Mesendoderm (in vitro differentiated cells): Measurements from ENCODE around the gene NFKBIZ.

Source experiments
- DNase-seq: peaks from one replicate; pipeline ENCODE4 v3.0.0; 2013
- H2AK5ac ChIP-seq: 2 replicates; pipeline ENCODE4 v1.6.1; 2013; ENCODE audit warnings: low read length, inconsistent platforms
- H2BK120ac ChIP-seq: 2 replicates; pipeline ENCODE4 v1.6.1; 2013; ENCODE audit warnings: low read depth, mild to moderate bottlenecking, low read length, moderate library complexity, mixed read lengths
- H2BK15ac ChIP-seq: replicated peaks from 2 replicates; pipeline ENCODE4 v1.6.1; 2013; ENCODE audit warnings: low read depth, mild to moderate bottlenecking, moderate library complexity
- H2BK5ac ChIP-seq: 2 replicates; pipeline ENCODE4 v1.6.1; 2013; ENCODE audit warnings: low read length, inconsistent platforms
- H3K18ac ChIP-seq: 2 replicates; pipeline ENCODE4 v1.6.1; 2013; ENCODE audit warnings: mild to moderate bottlenecking, low read length, mixed read lengths
- H3K23ac ChIP-seq: one replicate; pipeline ENCODE4 v1.6.1; 2013; ENCODE audit warnings: low read length
- H3K27ac ChIP-seq: 2 replicates; pipeline ENCODE4 v1.5.1; 2013; ENCODE audit warnings: low read depth, mild to moderate bottlenecking, inconsistent platforms, low read length, moderate library complexity
- H3K27me3 ChIP-seq: 2 replicates; pipeline ENCODE4 v1.6.1; 2013; ENCODE audit warnings: low read length, control low read depth, mild to moderate bottlenecking, inconsistent platforms; ENCODE audit not compliant: insufficient read depth, poor library complexity
- H3K36me3 ChIP-seq: 2 replicates; pipeline ENCODE4 v1.6.1; 2013; ENCODE audit warnings: low read length, inconsistent platforms; ENCODE audit not compliant: control insufficient read depth, insufficient read depth
- H3K4ac ChIP-seq: one replicate; pipeline ENCODE4 v1.6.1; 2013; ENCODE audit warnings: low read depth, mild to moderate bottlenecking, low read length, moderate library complexity
- H3K4me1 ChIP-seq: 2 replicates; pipeline ENCODE4 v1.6.1; 2013; ENCODE audit warnings: low read depth, low read length, inconsistent platforms; ENCODE audit not compliant: control insufficient read depth
- H3K4me2 ChIP-seq: 2 replicates; pipeline ENCODE4 v1.6.1; 2013; ENCODE audit warnings: low read length
- H3K4me3 ChIP-seq: 2 replicates; pipeline ENCODE4 v1.5.1; 2013; ENCODE audit warnings: mild to moderate bottlenecking, low read length
- H3K56ac ChIP-seq: one replicate; pipeline ENCODE4 v1.6.1; 2013; ENCODE audit warnings: low read length
- H3K79me1 ChIP-seq: 2 replicates; pipeline ENCODE4 v1.6.1; 2013; ENCODE audit warnings: low read length, inconsistent platforms
- H3K79me2 ChIP-seq: 2 replicates; pipeline ENCODE4 v1.6.1; 2013; ENCODE audit warnings: mild to moderate bottlenecking, low read length; ENCODE audit not compliant: control insufficient read depth, insufficient read depth
- H3K9ac ChIP-seq: 2 replicates; pipeline ENCODE4 v1.6.1; 2013; ENCODE audit warnings: low read length, inconsistent platforms
- H4K5ac ChIP-seq: one replicate; pipeline ENCODE4 v1.6.1; 2013; ENCODE audit warnings: low read length
- H4K8ac ChIP-seq: one replicate; pipeline ENCODE4 v1.6.1; 2013; ENCODE audit warnings: low read depth, mild to moderate bottlenecking, control low read depth, low read length, moderate library complexity
- WGBS: extraction: QIAGEN DNeasy Blood & Tissue Kit; methylation state at CpG from one replicate; pipeline ENCODE4 v1.1.7; 2013; ENCODE audit warnings: low lambda C conversion rate, missing lambda C conversion rate; ENCODE audit not compliant: insufficient coverage; ENCODE audit errors: extremely low coverage; 5-methylcytosine and 5-hydroxymethylcytosine counted together

Gene NFKBIZ

GRCh38 chr3:101836160-101836559 lies 13.2 kb upstream of the NFKBIZ start:
- Histone ChIP-seq H3K4me1 (no peaks in the 10 kb centered on the region), H2BK5ac (no peak overlapping the region), H3K9ac (no peak overlapping the region), H3K36me3 (no peaks in the 10 kb centered on the region), H3K79me2 (no peaks in the 10 kb centered on the region), H3K4me2 (no peak overlapping the region), H3K56ac (no peak overlapping the region), H3K23ac (no peak overlapping the region), H4K5ac (no peak overlapping the region), H3K27me3 (no peaks in the 10 kb centered on the region), H2BK120ac (no peak overlapping the region), H3K4ac (no peak overlapping the region), H3K79me1 (no peaks in the 10 kb centered on the region), H3K18ac (no peak overlapping the region), H2BK15ac (no peak overlapping the region), H3K4me3 (no peak overlapping the region), H4K8ac (no peak overlapping the region), H3K27ac (no peak overlapping the region), H2AK5ac (no peak overlapping the region)
- no peak for DNase-seq
- no CpG with 5 or more reads among the region's 6 CpGs for WGBS

- no peak for DNase-seq
- H3K4ac ChIP-seq = no peak overlapping the region
- H3K4me3 ChIP-seq = no peak overlapping the region
- peaks cover 1% of the 10 kb centered on the region for H3K4me1 ChIP-seq
- no peak overlapping the region for H2BK5ac ChIP-seq
- H4K8ac ChIP-seq = no peak overlapping the region
- H3K4me2 ChIP-seq = no peak overlapping the region
- H3K27me3 ChIP-seq = no peaks in the 10 kb centered on the region
- H3K36me3 ChIP-seq = no peaks in the 10 kb centered on the region
- H2BK120ac ChIP-seq = no peak overlapping the region
- no peak overlapping the region for H2AK5ac ChIP-seq
- WGBS = no CpG with 5 or more reads among the region's 3 CpGs
- H3K79me1 ChIP-seq = no peaks in the 10 kb centered on the region
- H4K5ac ChIP-seq = no peak overlapping the region
- no peak overlapping the region for H3K18ac ChIP-seq
- H2BK15ac ChIP-seq = no peak overlapping the region
- no peak overlapping the region for H3K56ac ChIP-seq
- H3K23ac ChIP-seq = no peak overlapping the region
- no peak overlapping the region for H3K27ac ChIP-seq
- no peak overlapping the region for H3K9ac ChIP-seq
- H3K79me2 ChIP-seq = no peaks in the 10 kb centered on the region
Observed at GRCh38 chr3:101836652-101837598, 12.4 kb upstream of the NFKBIZ start.

- DNase-seq = no peak
- H3K4me1 ChIP-seq = peaks cover 5% of the 10 kb centered on the region
- no peak overlapping the region for H3K18ac ChIP-seq
- no peak overlapping the region for H3K56ac ChIP-seq
- no peak overlapping the region for H3K4ac ChIP-seq
- no peaks in the 10 kb centered on the region for H3K36me3 ChIP-seq
- H3K27me3 ChIP-seq = no peaks in the 10 kb centered on the region
- WGBS = no CpG with 5 or more reads among the region's 2 CpGs
- H3K9ac ChIP-seq = no peak overlapping the region
- H4K8ac ChIP-seq = no peak overlapping the region
- H3K27ac ChIP-seq = no peak overlapping the region
- no peaks in the 10 kb centered on the region for H3K79me1 ChIP-seq
- H3K4me2 ChIP-seq = no peak overlapping the region
- H2AK5ac ChIP-seq = no peak overlapping the region
- no peak overlapping the region for H2BK120ac ChIP-seq
- no peak overlapping the region for H2BK5ac ChIP-seq
- H2BK15ac ChIP-seq = no peak overlapping the region
- no peak overlapping the region for H3K23ac ChIP-seq
- H3K79me2 ChIP-seq = no peaks in the 10 kb centered on the region
- no peak overlapping the region for H3K4me3 ChIP-seq
- no peak overlapping the region for H4K5ac ChIP-seq
Observed at GRCh38 chr3:101838691-101839090, 10.6 kb upstream of the NFKBIZ start.

- H3K23ac ChIP-seq = no peak overlapping the region
- H3K79me2 ChIP-seq = no peaks in the 10 kb centered on the region
- no peak overlapping the region for H3K56ac ChIP-seq
- H3K36me3 ChIP-seq = no peaks in the 10 kb centered on the region
- H3K79me1 ChIP-seq = no peaks in the 10 kb centered on the region
- H3K4me2 ChIP-seq = no peak overlapping the region
- no peak overlapping the region for H2AK5ac ChIP-seq
- H2BK5ac ChIP-seq = no peak overlapping the region
- H3K18ac ChIP-seq = no peak overlapping the region
- H3K9ac ChIP-seq = no peak overlapping the region
- peaks cover 5% of the 10 kb centered on the region for H3K4me1 ChIP-seq
- no peak overlapping the region for H2BK15ac ChIP-seq
- H4K5ac ChIP-seq = no peak overlapping the region
- H4K8ac ChIP-seq = no peak overlapping the region
- H3K27me3 ChIP-seq = no peaks in the 10 kb centered on the region
- no peak overlapping the region for H3K4ac ChIP-seq
- no peak overlapping the region for H3K4me3 ChIP-seq
- no peak for DNase-seq
- no peak overlapping the region for H2BK120ac ChIP-seq
- no peak overlapping the region for H3K27ac ChIP-seq
Observed at GRCh38 chr3:101840066-101840465, 9.2 kb upstream of the NFKBIZ start.

- H3K79me1 ChIP-seq = no peaks in the 10 kb centered on the region
- H3K27ac ChIP-seq = peak overlapping the region; percentile 43
- H3K4me1 ChIP-seq = peaks cover 5% of the 10 kb centered on the region
- H3K4me2 ChIP-seq = no peak overlapping the region
- no peak overlapping the region for H2BK120ac ChIP-seq
- peak overlapping the region; percentile 74 for H2BK5ac ChIP-seq
- H4K8ac ChIP-seq = no peak overlapping the region
- H2BK15ac ChIP-seq = no peak overlapping the region
- WGBS = no CpG with 5 or more reads among the region's 2 CpGs
- no peaks in the 10 kb centered on the region for H3K36me3 ChIP-seq
- peak; percentile 98 for DNase-seq
- H3K9ac ChIP-seq = no peak overlapping the region
- no peak overlapping the region for H2AK5ac ChIP-seq
- no peaks in the 10 kb centered on the region for H3K79me2 ChIP-seq
- H3K4me3 ChIP-seq = no peak overlapping the region
- H3K27me3 ChIP-seq = no peaks in the 10 kb centered on the region
- H3K4ac ChIP-seq = no peak overlapping the region
- H3K18ac ChIP-seq = no peak overlapping the region
- peak overlapping the region; percentile 69 for H3K56ac ChIP-seq
- H3K23ac ChIP-seq = peak overlapping the region; percentile 81
- H4K5ac ChIP-seq = no peak overlapping the region
Observed at GRCh38 chr3:101842245-101842934, 6.9 kb upstream of the NFKBIZ start.
